ENCODE measurements around the gene IL2RA.

DNA sequence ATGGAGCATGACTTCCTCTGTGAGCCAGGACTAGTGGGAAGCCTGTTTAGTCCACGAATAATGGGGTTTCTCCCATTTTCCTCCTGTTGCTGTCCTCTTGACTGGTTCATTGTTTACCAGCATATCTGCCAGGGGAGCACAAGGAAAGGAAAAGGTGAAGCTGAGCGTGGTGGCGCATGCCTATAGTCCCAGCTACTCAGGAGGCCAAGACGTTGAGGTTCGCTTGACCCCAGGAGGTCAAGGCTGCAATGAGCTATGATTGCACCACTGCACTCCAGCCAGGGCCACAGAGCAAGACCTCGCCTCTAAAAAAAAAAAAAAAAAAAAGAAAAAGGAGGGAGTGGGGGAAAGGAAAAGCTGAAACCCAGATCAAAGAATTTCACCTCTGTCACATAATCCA lies 5.8 kb upstream of the IL2RA start:
- TF ChIP-seq, protein P1, sequence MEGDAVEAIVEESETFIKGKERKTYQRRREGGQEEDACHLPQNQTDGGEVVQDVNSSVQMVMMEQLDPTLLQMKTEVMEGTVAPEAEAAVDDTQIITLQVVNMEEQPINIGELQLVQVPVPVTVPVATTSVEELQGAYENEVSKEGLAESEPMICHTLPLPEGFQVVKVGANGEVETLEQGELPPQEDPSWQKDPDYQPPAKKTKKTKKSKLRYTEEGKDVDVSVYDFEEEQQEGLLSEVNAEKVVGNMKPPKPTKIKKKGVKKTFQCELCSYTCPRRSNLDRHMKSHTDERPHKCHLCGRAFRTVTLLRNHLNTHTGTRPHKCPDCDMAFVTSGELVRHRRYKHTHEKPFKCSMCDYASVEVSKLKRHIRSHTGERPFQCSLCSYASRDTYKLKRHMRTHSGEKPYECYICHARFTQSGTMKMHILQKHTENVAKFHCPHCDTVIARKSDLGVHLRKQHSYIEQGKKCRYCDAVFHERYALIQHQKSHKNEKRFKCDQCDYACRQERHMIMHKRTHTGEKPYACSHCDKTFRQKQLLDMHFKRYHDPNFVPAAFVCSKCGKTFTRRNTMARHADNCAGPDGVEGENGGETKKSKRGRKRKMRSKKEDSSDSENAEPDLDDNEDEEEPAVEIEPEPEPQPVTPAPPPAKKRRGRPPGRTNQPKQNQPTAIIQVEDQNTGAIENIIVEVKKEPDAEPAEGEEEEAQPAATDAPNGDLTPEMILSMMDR (IDR thresholded peaks at IDR 0.05 in 2 of 3, conservative IDR thresholded peaks at IDR 0.05 in 1 of 3; ENCODE audit: borderline replicate concordance in 1 of 3, insufficient read depth in 1 of 3, low read depth in 2 of 3, low read length in 2 of 3) = no peak
- TF ChIP-seq ZFX (IDR thresholded peaks at IDR 0.05) (no peak), EZH2 (IDR thresholded peaks at IDR 0.05) (no peak), SIN3A (IDR thresholded peaks at IDR 0.05; ENCODE audit: low read depth) (no peak)
- TF ChIP-seq, protein P2, sequence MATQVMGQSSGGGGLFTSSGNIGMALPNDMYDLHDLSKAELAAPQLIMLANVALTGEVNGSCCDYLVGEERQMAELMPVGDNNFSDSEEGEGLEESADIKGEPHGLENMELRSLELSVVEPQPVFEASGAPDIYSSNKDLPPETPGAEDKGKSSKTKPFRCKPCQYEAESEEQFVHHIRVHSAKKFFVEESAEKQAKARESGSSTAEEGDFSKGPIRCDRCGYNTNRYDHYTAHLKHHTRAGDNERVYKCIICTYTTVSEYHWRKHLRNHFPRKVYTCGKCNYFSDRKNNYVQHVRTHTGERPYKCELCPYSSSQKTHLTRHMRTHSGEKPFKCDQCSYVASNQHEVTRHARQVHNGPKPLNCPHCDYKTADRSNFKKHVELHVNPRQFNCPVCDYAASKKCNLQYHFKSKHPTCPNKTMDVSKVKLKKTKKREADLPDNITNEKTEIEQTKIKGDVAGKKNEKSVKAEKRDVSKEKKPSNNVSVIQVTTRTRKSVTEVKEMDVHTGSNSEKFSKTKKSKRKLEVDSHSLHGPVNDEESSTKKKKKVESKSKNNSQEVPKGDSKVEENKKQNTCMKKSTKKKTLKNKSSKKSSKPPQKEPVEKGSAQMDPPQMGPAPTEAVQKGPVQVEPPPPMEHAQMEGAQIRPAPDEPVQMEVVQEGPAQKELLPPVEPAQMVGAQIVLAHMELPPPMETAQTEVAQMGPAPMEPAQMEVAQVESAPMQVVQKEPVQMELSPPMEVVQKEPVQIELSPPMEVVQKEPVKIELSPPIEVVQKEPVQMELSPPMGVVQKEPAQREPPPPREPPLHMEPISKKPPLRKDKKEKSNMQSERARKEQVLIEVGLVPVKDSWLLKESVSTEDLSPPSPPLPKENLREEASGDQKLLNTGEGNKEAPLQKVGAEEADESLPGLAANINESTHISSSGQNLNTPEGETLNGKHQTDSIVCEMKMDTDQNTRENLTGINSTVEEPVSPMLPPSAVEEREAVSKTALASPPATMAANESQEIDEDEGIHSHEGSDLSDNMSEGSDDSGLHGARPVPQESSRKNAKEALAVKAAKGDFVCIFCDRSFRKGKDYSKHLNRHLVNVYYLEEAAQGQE (IDR thresholded peaks at IDR 0.05; ENCODE audit: low read depth) = no peak
- TF ChIP-seq, protein P3, sequence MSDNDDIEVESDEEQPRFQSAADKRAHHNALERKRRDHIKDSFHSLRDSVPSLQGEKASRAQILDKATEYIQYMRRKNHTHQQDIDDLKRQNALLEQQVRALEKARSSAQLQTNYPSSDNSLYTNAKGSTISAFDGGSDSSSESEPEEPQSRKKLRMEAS (IDR thresholded peaks at IDR 0.05) = no peak

All from HCT116 (cell line).